Neural progenitor cell (in vitro differentiated cells): ENCODE results near the gene RPS6KA1. TPM values are rescaled to one million over a fixed set of nuclear protein-coding genes. Genes with fewer than 3 reads are reported as not detected.

Experiments
- DNase-seq: peaks from one replicate; pipeline ENCODE4 v3.0.0-alpha.2; 2016; ENCODE audit warnings: low spot score
- H2AFZ ChIP-seq: fragments of 200-600 bp; sonication (generic); replicated peaks from 2 replicates; pipeline ENCODE4 v1.6.1; 2016; ENCODE audit warnings: antibody characterized with exemption
- H3F3A ChIP-seq: fragments of 200-600 bp; sonication (generic); 2 replicates; pipeline ENCODE4 v1.6.1; 2016; ENCODE audit warnings: antibody characterized with exemption, low read depth
- H3K27ac ChIP-seq: fragments of 200-600 bp; sonication (generic); 2 replicates; pipeline ENCODE4 v1.5.1; 2016; ENCODE audit warnings: mild to moderate bottlenecking
- H3K27me3 ChIP-seq: fragments of 200-600 bp; sonication (generic); 2 replicates; pipeline ENCODE4 v1.6.1; 2016; ENCODE audit warnings: mild to moderate bottlenecking, moderate library complexity
- H3K36me3 ChIP-seq: fragments of 200-600 bp; sonication (generic); 2 replicates; pipeline ENCODE4 v1.5.1; 2016
- H3K4me1 ChIP-seq: fragments of 200-600 bp; sonication (generic); 2 replicates; pipeline ENCODE4 v1.6.1; 2016; ENCODE audit warnings: mixed run types
- H3K4me2 ChIP-seq: fragments of 200-600 bp; sonication (generic); 2 replicates; pipeline ENCODE4 v1.6.1; 2016
- H3K4me3 ChIP-seq: fragments of 200-600 bp; sonication (generic); 2 replicates; pipeline ENCODE4 v1.5.1; 2016
- H3K79me2 ChIP-seq: fragments of 200-600 bp; sonication (generic); 2 replicates; pipeline ENCODE4 v1.6.1; 2016; ENCODE audit warnings: low read depth
- H3K9ac ChIP-seq: fragments of 200-600 bp; sonication (generic); 2 replicates; pipeline ENCODE4 v1.6.1; 2016
- H3K9me3 ChIP-seq: fragments of 200-600 bp; sonication (generic); 2 replicates; pipeline ENCODE4 v1.5.1; 2016; ENCODE audit warnings: low read depth
- H4K20me1 ChIP-seq: fragments of 200-600 bp; sonication (generic); 2 replicates; pipeline ENCODE4 v1.6.1; 2016; ENCODE audit warnings: low read depth
- H3K27ac Mint-ChIP-seq: 3 replicates; pipeline ENCODE4 v1.8.0; 2021; ENCODE audit warnings: mixed read lengths
- H3K27me3 Mint-ChIP-seq: 2 replicates; pipeline ENCODE4 v1.8.0; 2022; ENCODE audit warnings: low read depth, mild to moderate bottlenecking, inconsistent platforms, moderate library complexity, mixed read lengths; ENCODE audit not compliant: insufficient read depth
- H3K36me3 Mint-ChIP-seq: 3 replicates; pipeline ENCODE4 v1.8.0; 2021; ENCODE audit warnings: mixed read lengths
- H3K4me1 Mint-ChIP-seq: 3 replicates; pipeline ENCODE4 v1.8.0; 2021; ENCODE audit warnings: mixed read lengths
- H3K4me3 Mint-ChIP-seq: 3 replicates; pipeline ENCODE4 v1.8.0; 2021; ENCODE audit warnings: mild to moderate bottlenecking, moderate library complexity, mixed read lengths
- H3K9me3 Mint-ChIP-seq: 3 replicates; pipeline ENCODE4 v1.8.0; 2020; ENCODE audit warnings: mixed read lengths
- EZH2 ChIP-seq: fragments of 200-600 bp; sonication (generic); IDR thresholded peaks from 2 replicates; pipeline ENCODE4 v1.6.1; 2017; ENCODE audit warnings: antibody characterized with exemption, mild to moderate bottlenecking, moderate library complexity
- EZH2phosphoT487 ChIP-seq: fragments of 200-600 bp; sonication (generic); IDR thresholded peaks from 2 replicates; pipeline ENCODE4 v1.6.1; 2017; ENCODE audit warnings: antibody characterized with exemption
- total RNA-seq: library from RNA; depleted of rRNA; stranded (reverse); fragments of >200 nt; gene quantifications from 2 replicates; pipeline ENCODE4 v1.2.3, GENCODE V29; 2015; ENCODE audit warnings: low replicate concordance
- TF ChIP-seq, protein P1 (sequence below): fragments of 200-600 bp; sonication (generic); IDR thresholded peaks from 2 replicates; pipeline ENCODE4 v1.5.1; 2017; ENCODE audit warnings: antibody characterized with exemption, mild to moderate bottlenecking

RPS6KA1 gene
- total RNA-seq, 1 donor from 2014 or later = 18.7 TPM

DNA sequence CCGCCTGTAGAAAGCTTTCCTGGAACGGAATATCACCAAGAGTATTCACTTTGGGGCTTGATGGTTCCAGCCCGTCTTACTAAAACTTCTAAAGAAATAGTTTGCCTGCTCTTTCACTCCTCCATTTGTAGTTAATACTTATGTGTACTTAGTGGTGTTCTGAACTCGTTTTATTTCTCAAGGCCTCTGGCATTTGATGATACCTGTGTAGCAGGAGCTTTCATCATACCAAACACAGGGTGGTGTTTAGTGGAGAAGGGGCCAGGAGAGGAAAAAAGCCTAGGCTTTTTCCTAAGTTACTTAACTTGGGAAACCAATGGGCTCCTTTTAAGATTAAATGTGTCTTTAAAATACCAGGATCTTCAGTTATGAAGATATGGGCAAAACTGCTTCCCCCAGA, 74.3 kb downstream of the RPS6KA1 start:
- no peaks in the 10 kb centered on the region for H3K79me2 ChIP-seq
- peak overlapping the region; percentile 81 for H2AFZ ChIP-seq
- H3K4me2 ChIP-seq = peak overlapping the region; percentile 50
- no peak overlapping the region for H3K27ac Mint-ChIP-seq
- H3K4me1 ChIP-seq = peaks cover 30% of the 10 kb centered on the region
- no peak for DNase-seq
- H3K36me3 ChIP-seq = no peaks in the 10 kb centered on the region
- peak overlapping the region; percentile 11 for H3K27ac ChIP-seq
- H3K9me3 ChIP-seq = no peaks in the 10 kb centered on the region
- no peaks in the 10 kb centered on the region for H3K36me3 Mint-ChIP-seq
- no peak overlapping the region for H3K4me3 Mint-ChIP-seq
- H3K9me3 Mint-ChIP-seq = no peaks in the 10 kb centered on the region
- no peaks in the 10 kb centered on the region for H3K27me3 ChIP-seq
- TF ChIP-seq, protein P1, sequence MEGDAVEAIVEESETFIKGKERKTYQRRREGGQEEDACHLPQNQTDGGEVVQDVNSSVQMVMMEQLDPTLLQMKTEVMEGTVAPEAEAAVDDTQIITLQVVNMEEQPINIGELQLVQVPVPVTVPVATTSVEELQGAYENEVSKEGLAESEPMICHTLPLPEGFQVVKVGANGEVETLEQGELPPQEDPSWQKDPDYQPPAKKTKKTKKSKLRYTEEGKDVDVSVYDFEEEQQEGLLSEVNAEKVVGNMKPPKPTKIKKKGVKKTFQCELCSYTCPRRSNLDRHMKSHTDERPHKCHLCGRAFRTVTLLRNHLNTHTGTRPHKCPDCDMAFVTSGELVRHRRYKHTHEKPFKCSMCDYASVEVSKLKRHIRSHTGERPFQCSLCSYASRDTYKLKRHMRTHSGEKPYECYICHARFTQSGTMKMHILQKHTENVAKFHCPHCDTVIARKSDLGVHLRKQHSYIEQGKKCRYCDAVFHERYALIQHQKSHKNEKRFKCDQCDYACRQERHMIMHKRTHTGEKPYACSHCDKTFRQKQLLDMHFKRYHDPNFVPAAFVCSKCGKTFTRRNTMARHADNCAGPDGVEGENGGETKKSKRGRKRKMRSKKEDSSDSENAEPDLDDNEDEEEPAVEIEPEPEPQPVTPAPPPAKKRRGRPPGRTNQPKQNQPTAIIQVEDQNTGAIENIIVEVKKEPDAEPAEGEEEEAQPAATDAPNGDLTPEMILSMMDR = no peak
- TF ChIP-seq EZH2 = no peak
- no peak for TF ChIP-seq EZH2phosphoT487
- peaks cover 29% of the 10 kb centered on the region for H3F3A ChIP-seq
- peaks cover 27% of the 10 kb centered on the region for H3K4me1 Mint-ChIP-seq
- H3K9ac ChIP-seq = no peak overlapping the region
- no peaks in the 10 kb centered on the region for H4K20me1 ChIP-seq
- peaks cover 7% of the 10 kb centered on the region for H3K27me3 Mint-ChIP-seq
- no peak overlapping the region for H3K4me3 ChIP-seq

DNA sequence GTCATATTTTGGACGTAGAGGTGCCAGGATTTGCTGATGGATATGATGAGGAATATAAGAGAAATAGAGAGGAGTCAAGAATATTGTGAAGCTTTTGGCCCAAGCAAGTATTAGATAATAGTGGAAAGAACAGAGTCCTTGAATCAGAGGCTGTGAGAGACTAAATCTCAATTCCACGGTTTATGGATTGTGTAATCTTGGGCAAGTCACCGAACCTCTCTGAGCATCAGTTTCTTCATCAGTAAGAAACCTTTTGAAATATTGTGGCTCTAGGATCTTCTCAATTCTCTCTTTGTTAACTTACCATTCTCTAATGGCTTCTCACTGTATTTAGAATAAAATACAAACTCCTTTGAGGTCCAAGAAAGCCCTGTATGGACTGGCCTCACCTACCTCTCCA, 77.6 kb downstream of the RPS6KA1 start:
- no peak overlapping the region for H3K4me3 Mint-ChIP-seq

DNA sequence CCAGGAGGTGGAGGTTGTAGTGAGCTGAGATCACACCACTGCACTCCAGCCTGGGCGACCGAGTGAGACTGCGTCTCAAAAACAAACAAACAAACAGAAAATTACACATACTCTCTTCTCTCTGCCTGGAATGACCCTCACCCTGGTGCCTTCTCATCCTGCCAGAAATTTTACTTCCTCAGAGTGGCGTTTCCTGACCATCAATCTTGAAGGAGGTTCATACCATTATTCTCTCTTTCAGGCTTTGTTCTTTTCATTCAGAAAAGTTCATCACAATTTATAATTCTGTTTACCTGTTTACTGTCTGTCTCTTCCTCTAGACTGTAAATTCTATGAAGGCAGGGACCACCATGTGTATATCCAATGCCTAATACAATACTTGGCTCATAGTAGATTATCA, 79.3 kb downstream of the RPS6KA1 start:
- Histone ChIP-seq H3K9ac (no peak overlapping the region), H3K9me3 (no peaks in the 10 kb centered on the region), H3K79me2 (no peaks in the 10 kb centered on the region), H3K4me1 (peaks cover 37% of the 10 kb centered on the region), H3K36me3 (no peaks in the 10 kb centered on the region), H4K20me1 (peaks cover 4% of the 10 kb centered on the region), H2AFZ (no peak overlapping the region), H3K27me3 (no peaks in the 10 kb centered on the region), H3K4me3 (no peak overlapping the region), H3F3A (peaks cover 23% of the 10 kb centered on the region), H3K4me2 (no peak overlapping the region), H3K27ac (no peak overlapping the region)
- Mint-ChIP-seq H3K36me3 (no peaks in the 10 kb centered on the region), H3K9me3 (no peaks in the 10 kb centered on the region), H3K4me3 (no peak overlapping the region), H3K4me1 (peaks cover 27% of the 10 kb centered on the region), H3K27me3 (peaks cover 6% of the 10 kb centered on the region), H3K27ac (no peak overlapping the region)
- TF ChIP-seq, protein P1 = no peak
- TF ChIP-seq EZH2phosphoT487 (no peak), EZH2 (no peak)
- no peak for DNase-seq

More for the DNA sequence above, 77.6 kb downstream of the RPS6KA1 start:
- TF ChIP-seq, protein P1 = no peak
- TF ChIP-seq EZH2phosphoT487 (no peak), EZH2 (no peak)
- Histone ChIP-seq H3K9me3 (no peaks in the 10 kb centered on the region), H2AFZ (no peak overlapping the region), H3K4me1 (peaks cover 52% of the 10 kb centered on the region), H3F3A (peaks cover 35% of the 10 kb centered on the region), H3K27me3 (no peaks in the 10 kb centered on the region), H4K20me1 (peaks cover 4% of the 10 kb centered on the region), H3K36me3 (no peaks in the 10 kb centered on the region), H3K4me3 (no peak overlapping the region), H3K4me2 (no peak overlapping the region), H3K79me2 (no peaks in the 10 kb centered on the region), H3K9ac (no peak overlapping the region), H3K27ac (no peak overlapping the region)
- Mint-ChIP-seq H3K27ac (peak overlapping the region; percentile 14), H3K9me3 (no peaks in the 10 kb centered on the region), H3K4me1 (peaks cover 43% of the 10 kb centered on the region), H3K36me3 (no peaks in the 10 kb centered on the region), H3K27me3 (peaks cover 6% of the 10 kb centered on the region)
- no peak for DNase-seq
